Measurements from ENCODE around the gene PRELID3B.

PRELID3B gene

DNA sequence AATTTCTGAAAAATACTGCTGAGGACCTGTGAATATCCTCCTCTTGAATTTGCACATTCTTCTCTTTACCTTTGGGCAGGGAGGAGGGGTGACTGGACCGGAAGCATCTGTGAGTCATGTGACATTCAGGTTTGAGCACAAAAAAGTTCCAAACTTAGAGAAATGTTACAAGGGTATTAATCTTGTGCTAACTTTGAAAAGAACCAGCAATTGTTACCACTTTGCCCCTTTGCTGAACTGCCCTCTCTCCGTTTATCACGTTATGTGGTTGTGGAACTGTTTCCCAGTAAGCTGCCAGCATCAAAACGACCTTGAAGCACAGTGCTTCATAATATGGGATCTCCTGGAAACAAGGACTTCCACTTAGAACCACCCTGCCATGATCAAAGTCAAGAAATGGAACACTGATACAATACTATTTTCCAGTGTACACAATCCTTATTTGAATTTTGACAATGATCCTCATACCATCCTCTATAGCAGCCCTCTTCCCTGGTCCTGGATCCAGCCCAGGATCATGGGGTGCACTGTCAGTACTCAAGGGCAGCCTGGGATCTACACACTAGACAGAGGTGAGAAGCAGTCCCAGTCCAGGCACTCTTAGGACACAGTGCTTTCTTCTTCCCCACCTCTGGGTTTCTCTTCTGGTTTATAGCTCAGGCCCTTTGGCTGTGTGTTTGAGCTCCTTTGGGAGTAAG, 25.6 kb downstream of the PRELID3B start:
- no peak for TF ChIP-seq TEAD4 (IDR thresholded peaks at IDR 0.05)
- TF ChIP-seq, protein P1, sequence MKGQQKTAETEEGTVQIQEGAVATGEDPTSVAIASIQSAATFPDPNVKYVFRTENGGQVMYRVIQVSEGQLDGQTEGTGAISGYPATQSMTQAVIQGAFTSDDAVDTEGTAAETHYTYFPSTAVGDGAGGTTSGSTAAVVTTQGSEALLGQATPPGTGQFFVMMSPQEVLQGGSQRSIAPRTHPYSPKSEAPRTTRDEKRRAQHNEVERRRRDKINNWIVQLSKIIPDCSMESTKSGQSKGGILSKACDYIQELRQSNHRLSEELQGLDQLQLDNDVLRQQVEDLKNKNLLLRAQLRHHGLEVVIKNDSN (IDR thresholded peaks at IDR 0.05): peak; percentile 46; the same call in 1 of the 2 replicates

DNA sequence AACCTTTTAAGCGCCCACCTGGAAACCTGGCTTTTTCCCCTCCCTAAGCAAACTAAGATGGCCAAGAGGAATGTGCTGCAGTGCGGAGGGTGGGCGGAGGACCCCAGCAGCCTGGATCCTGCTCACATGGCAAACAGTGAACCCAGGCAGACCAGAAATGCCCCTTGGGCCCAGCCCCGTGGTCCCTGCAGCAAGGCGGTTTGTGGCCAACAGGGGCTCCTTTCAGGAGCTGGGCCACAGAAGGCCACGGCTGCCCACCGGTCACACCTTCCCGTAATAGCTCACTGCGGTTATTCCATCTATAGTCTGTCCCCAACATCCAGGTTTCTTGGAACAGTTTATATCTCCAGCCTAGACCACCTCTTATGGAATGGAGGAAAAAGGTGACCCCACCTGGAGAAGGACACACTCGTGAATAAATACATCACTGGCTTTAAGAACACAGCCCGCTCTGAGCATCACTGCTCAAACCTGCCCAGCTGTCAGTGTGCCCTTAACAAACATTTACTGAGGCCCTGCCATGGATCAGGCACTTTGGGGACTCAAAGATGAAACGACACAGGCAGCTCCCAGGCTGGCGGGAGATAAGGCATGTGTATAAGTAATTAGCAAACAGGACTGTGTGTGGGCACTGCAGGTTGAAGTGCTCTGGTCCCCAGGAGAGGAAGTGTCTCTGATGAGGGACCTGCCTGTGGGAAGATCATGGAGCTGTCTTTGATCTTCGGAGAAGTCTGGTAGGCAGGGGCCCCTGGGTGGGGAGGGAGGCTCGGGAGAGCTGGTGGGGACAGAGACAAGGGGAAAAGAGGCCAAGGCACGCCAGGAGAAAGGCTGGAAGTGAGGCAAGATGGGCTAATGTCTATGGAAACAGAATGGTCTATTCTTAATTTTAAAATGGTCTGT, 26.5 kb downstream of the PRELID3B start:
- TF ChIP-seq YY1 (IDR thresholded peaks at IDR 0.05; ENCODE audit: low read depth) (no peak), CEBPB (IDR thresholded peaks at IDR 0.05) (no peak), FOXM1 (IDR thresholded peaks at IDR 0.05; ENCODE audit: borderline replicate concordance, low read depth) (no peak), CREB1 (IDR thresholded peaks at IDR 0.05; ENCODE audit: low read depth) (no peak), TEAD4 (IDR thresholded peaks at IDR 0.05) (no peak), RAD21 (IDR thresholded peaks at IDR 0.05; ENCODE audit: low read depth) (no peak), EGR1 (IDR thresholded peaks at IDR 0.05) (no peak), TCF12 (IDR thresholded peaks at IDR 0.05; ENCODE audit: low read depth) (no peak), EP300 (IDR thresholded peaks at IDR 0.05; ENCODE audit: borderline replicate concordance) (no peak)
- TF ChIP-seq, protein P2, sequence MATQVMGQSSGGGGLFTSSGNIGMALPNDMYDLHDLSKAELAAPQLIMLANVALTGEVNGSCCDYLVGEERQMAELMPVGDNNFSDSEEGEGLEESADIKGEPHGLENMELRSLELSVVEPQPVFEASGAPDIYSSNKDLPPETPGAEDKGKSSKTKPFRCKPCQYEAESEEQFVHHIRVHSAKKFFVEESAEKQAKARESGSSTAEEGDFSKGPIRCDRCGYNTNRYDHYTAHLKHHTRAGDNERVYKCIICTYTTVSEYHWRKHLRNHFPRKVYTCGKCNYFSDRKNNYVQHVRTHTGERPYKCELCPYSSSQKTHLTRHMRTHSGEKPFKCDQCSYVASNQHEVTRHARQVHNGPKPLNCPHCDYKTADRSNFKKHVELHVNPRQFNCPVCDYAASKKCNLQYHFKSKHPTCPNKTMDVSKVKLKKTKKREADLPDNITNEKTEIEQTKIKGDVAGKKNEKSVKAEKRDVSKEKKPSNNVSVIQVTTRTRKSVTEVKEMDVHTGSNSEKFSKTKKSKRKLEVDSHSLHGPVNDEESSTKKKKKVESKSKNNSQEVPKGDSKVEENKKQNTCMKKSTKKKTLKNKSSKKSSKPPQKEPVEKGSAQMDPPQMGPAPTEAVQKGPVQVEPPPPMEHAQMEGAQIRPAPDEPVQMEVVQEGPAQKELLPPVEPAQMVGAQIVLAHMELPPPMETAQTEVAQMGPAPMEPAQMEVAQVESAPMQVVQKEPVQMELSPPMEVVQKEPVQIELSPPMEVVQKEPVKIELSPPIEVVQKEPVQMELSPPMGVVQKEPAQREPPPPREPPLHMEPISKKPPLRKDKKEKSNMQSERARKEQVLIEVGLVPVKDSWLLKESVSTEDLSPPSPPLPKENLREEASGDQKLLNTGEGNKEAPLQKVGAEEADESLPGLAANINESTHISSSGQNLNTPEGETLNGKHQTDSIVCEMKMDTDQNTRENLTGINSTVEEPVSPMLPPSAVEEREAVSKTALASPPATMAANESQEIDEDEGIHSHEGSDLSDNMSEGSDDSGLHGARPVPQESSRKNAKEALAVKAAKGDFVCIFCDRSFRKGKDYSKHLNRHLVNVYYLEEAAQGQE (IDR thresholded peaks at IDR 0.05; ENCODE audit: low read depth): no peak

DNA sequence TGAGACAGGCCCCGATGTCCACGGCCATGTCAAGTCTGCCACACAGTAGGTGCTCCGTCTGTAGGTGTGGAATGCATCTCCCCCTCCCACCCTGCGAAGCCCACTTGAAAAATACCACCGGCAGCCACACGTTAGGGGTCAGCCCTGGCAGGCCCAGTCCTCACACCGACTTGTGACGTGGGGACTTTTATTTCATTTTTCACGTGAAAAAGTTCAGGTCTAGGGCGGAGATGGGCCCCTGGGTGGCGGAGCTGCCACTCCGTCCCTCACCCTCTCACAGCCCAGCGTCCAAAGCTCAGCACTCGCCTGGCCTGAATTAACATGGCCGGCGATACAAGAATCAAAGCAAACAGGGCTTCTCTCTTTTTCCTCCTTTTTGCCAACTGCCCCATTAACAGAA, 27.2 kb downstream of the PRELID3B start:
- TF ChIP-seq NFIC (IDR thresholded peaks at IDR 0.05): no peak
- no peak for TF ChIP-seq YY1 (IDR thresholded peaks at IDR 0.05; ENCODE audit: low read depth)
- no peak for TF ChIP-seq CEBPB (IDR thresholded peaks at IDR 0.05)
- TF ChIP-seq, protein P2 (IDR thresholded peaks at IDR 0.05; ENCODE audit: low read depth): no peak
- TF ChIP-seq CREB1 (IDR thresholded peaks at IDR 0.05; ENCODE audit: low read depth): no peak
- TF ChIP-seq ZBTB7A (IDR thresholded peaks at IDR 0.05; ENCODE audit: low read depth): no peak

DNA sequence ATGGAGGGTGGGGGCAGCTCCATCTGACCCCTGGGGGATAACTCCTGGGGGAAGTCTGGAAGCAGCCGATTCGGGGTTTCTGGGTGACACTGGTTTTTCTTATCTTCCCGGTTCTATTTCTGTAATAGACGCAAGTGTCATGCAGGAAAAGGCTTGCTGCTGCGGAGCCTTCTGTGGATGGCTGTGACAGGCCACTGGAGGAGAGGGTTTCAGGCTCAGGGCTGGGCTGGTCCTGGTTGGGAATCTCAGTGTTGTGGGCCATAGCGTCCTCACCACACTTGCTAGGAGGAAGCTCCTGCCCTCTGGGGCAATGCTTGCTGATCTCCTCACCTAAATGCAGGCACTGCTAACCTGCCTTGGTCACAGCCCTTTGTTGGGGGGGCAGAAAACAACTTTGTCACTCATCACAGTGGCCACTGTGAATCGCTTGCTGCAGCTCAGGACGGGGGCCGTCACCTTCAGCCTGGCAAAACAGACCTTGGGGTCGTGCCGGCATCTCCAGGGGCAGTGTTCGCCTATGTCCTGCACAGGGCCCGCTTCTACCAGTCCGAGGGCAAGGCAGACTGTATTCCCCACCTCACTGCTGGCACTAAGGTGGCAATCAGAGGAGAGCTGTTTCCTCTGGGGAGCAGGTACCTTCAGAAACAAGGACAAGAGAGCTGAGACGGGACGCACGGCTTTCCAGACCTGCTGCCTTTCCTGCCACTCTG, 27.8 kb downstream of the PRELID3B start:
- no peak for TF ChIP-seq EP300 (IDR thresholded peaks at IDR 0.05; ENCODE audit: borderline replicate concordance)
- TF ChIP-seq TAF1 (IDR thresholded peaks at IDR 0.05; ENCODE audit: low read depth): no peak
- TF ChIP-seq FOXM1 (IDR thresholded peaks at IDR 0.05; ENCODE audit: borderline replicate concordance, low read depth): no peak
- no peak for TF ChIP-seq YY1 (IDR thresholded peaks at IDR 0.05; ENCODE audit: low read depth)
- no peak for TF ChIP-seq ZBTB7A (IDR thresholded peaks at IDR 0.05; ENCODE audit: low read depth)

DNA sequence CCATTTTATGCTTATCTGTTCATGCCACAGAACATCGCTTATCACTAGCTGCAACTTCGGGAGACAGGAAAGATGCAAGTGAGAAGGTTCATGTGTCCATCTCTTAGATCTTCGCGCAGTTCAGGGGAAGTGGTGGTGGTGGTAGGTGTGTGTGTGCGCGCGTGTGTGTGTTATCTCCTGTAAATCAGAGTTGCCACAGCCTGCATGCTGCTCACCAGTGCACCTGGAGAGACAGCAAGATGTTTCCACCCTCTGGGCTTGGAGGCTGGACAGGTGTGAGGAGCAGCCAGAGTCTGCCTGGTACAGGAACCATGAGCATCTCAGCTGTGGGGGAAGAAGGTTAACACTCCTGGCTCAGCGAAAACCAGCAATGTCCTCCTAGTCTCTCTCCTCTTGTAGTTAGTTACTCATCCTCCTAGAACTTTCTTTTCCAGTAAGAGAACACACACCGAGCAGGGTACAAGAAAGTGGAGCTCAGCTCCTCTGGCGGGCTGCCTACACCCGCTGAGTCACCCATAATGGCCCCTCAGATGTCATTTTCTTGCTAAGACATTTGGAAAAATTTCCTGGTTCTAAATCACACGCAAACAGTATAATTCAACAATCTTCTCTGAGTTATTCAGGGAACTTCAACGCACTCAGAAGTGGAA, 28.5 kb downstream of the PRELID3B start:
- TF ChIP-seq FOXM1 (IDR thresholded peaks at IDR 0.05; ENCODE audit: borderline replicate concordance, low read depth): no peak
- TF ChIP-seq TCF12 (IDR thresholded peaks at IDR 0.05; ENCODE audit: low read depth): no peak
- no peak for TF ChIP-seq NFIC (IDR thresholded peaks at IDR 0.05)
- TF ChIP-seq, protein P1 (IDR thresholded peaks at IDR 0.05): no peak
- TF ChIP-seq CEBPB (IDR thresholded peaks at IDR 0.05): no peak
- TF ChIP-seq, protein P2 (IDR thresholded peaks at IDR 0.05; ENCODE audit: low read depth): no peak

All from Ishikawa (cell line).